ENCODE results near the gene COPZ2.
"Not testable (repeated sequence)": the region's sequence is repeated elsewhere in the genome, so short reads cannot be mapped to it uniquely, and the experiment has no call there.

The COPZ2 gene

DNA sequence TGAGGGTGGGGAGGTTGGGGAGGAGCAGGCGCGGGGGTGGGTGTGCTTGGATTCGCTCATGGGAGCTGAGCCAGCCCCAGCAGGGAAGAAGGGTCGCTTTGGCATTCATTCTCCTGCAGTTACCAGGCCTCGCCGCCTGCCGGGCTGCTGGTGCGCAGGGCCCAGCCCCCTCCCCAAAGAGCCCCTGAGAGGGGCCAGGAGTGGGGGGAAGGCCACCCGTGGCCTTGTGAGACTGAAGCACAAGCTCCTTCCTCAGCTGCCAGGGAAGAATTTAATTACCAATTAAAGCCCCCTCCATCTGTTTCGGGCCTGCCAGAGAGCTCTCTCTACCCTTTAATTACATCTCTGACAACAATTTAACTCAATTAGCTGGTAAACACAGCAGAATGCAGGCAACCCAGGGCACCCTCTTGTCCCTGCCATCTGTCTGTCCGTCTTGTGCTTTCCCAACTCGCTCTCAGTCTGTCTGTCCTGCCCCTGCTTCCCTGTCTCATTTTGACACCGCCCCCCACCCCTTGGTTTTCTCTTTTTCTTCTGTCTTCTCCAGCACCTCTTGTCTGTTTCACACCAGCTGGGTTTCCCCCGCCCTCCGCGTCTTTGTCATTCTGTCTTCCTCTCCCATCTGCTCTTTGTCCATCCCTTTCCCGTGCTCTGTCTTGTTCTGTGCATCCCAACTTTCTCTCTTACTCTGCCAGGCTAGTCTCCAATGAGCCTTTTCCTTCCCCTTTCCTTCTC is 34.0 kb downstream of the COPZ2 start:
- DNase-seq = no peak

DNA sequence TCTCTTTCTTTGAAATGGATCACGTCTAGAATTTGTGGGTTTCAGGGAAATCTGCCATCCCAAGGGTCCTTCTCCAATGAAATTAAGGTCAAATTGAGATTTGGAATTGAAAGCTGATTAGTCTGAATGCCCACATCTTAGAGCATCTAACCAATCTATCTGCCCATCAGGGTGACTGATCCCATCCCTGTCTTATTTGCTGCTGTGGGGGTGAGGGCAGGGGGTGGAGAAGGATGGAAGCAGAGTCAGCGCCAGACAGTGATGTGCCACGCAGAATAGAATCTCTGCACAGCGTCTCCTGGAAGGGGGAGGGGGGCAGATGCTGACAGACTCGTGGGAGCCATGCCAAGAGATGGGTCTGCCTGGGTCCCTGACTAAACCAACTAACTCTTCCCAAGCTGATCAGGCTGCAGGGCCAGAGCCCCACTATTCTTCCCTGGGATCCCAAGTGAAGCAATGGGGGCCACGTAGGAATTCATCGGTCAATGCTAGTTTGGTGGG is 34.6 kb downstream of the COPZ2 start:
- no peak for DNase-seq

DNA sequence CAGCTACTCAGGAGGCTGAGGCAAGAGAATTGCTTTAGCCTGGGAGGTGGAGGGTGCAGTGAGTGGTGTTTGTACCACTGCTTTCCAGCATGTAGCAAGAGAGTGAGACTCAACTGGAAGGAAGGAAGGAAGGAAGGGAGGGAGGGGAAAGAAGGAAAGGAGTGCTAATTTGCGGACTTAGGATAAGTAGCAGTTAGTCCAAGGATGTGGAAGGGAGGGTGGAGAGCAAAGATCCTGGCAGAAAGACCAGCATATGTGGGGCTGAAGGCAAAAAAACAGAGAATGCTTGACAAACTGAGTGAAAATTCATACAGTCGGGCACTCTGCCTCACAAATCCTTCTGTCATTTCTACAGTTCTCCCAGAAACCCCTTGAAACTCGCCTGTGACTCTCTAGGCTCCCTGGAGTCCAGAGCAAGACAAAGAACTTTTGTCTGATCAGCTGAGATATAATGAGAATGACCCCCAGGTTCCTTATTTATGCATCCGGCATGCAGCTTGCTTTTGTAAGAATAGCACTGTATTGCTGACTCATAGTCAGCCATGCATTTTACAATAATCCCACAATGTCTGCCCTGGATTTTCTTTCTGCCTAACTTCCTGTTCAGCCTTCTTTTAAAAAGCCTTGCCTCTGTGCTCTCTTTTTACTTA is 35.2 kb downstream of the COPZ2 start:
- no peak for DNase-seq

DNA sequence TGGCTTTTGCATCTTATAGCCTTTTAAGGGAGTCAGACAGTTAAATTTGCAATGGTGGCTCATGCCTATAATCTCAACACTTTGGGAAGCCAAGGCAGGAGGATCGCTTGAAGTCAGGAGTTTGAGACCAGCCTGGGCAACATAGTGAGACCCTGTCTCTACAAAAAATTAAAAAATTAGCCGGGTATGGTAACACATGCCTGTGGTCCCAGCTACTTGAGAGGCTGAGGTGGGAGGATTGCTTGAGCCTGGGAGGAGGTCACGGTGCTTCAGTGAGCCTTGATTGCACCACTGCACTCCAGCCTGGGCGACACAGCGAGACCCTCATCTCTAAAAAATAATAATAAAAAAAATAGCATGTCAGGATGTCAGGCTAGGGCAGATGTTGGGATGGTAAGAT is 35.9 kb downstream of the COPZ2 start:
- DNase-seq = not testable (repeated sequence)

DNA sequence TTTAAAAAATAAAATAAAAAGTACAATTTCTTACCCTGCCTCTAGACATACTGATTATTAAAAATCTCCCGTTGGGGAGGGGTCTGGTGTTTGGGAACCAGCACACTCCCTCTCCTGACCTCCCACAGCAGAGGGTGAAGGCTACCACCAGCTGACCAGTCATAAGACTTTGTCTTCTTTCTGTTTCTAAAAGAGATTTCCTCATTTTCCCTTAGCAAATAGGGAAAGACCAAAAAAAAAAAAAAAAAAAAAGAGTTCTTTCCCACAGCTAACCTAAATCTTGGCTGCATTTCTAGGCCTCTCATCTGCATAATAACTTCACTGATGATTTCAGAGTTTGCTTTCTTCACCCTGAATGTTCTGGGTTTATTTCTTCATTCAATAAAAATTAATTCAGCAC is 36.4 kb downstream of the COPZ2 start:
- DNase-seq = no peak

DNA sequence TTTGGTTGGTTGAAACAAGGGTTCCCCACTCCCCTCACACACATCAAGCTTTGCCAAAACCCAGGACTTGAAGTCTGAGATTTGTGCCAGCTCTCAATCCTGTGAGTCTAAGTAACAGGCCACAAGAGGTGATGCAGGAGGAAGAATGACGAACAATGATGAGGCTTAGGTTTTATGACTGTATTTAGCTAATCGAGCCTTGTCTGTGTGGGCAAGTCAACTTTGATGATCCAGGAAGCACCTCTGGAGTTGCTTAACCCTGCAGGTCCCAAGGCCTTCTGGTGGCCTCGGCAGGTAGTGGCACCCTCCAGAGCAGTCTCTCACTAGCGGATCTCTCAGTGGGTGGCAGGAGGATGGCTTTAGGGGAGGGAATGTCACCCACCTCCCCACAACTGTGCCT is 38.0 kb downstream of the COPZ2 start:
- no peak for DNase-seq

DNA sequence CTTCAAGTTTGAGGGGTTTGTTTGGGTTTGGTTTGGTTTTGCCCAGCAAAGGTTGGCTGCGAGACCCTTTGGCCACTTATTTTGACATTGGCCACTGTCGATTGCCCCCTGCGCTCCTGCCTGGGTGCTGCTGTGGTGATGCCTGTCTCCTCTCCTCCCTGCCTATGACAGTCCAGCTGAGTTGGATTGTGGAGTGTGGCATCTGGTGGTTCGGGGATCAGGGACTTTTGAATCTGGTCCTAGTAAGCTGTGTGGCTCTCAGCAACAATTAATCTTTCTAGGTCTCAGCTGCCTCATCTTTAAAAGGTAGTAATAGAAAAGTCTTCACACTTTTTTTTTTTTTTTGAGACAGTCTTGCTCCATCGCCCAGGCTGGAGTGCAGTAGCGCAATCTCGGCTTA is 39.6 kb downstream of the COPZ2 start:
- no peak for DNase-seq

DNA sequence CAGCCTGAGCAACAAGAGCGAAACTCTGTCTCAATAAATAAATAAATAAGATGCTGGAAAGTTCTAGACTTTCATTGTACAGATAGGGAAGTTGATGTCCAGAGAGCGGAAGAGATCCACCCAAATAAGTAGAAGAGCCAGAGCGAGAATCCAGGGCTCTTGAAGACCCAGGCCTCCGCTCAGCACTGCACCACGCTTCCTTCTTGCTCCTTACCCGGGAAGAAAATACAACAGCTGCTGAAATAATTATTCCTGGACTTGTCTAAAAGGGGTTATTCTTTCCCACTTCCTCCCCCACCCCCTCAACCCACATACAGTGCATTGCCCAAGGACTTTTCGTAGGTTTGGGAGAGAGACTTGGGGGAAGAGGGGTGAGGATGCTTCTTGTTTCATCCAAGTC is 40.0 kb downstream of the COPZ2 start:
- DNase-seq = no peak

DNA sequence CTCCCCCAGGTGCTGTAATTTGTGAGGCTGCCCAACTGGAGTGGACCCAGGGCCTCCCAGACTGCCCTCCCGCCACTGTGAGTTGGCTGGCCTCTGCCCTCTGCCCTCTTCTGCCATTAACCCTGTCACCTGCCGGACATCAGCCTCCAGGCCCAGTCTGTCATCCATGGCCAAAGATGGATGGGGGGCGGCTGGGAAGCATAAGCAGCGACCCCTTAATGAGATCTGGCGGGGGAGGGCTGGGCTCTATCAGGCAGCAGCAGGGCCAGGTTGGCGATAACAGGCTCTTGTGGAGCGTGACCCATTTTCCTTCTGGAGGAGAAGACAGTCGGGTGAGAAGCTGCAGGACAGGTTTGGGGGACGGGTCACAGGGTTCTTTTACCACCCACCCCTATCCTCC is 41.4 kb downstream of the COPZ2 start:
- no peak for DNase-seq

DNA sequence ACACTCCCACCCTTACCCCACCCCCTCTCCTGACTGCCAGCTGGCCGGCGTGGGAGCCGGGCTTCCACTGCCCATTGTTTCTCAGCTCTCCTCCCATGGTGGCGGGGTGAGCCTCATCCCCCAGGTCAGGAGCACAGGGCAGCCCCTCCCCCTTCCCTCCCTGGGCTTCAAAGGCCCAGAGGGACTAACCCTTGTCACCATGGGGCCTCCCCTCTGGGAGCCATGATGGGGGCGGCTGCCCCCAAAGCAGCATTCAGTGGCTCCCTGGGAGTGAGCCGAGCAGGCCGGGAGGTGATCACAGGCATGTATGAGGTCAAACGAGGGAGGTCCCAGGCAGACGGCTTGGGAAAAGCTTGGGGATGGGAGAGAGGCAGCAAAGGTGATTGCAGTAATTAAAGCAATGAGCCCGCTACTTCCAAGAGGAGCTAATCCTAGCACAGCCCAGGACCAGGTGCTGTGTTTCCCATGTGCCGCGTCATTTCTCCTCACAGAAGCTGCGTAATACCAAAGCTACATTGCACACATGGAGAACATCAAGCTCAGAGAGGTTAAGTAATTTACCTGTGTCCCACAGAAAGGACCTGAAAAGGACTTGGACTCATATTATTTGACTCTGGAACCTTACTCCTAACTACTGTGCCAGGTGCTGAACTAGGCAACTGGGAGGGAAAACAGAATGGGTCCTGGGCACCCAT is 42.2 kb downstream of the COPZ2 start:
- DNase-seq = no peak

DNA sequence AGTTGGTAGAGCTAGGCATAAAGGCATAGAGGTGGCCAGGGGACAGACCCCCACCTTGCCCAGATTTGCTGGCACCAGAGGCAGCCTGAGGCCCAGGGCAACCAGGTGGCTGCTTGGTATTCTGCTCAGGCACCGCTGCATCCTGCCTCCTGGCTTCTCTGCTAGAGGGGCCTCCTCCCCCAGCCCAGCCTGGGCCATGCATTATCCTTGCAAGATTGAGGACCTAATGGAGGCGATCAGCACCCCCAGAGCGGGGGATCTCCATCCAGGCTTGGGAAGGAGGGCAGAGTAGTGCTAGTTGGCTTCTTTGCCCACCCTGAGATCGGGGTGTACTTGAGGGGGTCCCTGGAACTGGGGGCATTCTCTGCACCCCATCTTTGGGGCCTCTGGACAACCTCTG is 42.9 kb downstream of the COPZ2 start:
- DNase-seq = no peak

DNA sequence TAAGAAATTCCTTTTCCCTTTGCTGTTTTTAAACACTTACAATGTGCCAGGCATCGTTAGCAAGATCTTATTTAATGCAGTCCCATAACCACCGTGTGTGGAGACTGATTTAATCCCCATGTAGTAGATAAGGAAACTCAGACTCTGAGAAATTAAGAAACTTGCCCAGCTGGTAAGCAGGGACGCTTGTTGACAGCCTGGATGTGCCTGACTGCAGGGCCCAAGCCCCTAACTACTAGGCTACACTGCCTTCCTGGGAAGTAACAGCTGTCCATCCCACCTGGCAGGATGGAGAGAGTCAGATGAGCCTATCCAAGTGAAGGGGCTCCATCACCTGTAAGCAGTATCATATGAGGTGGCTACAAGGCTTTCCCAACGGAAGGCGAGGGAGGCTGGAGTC is 43.6 kb downstream of the COPZ2 start:
- DNase-seq = no peak

DNA sequence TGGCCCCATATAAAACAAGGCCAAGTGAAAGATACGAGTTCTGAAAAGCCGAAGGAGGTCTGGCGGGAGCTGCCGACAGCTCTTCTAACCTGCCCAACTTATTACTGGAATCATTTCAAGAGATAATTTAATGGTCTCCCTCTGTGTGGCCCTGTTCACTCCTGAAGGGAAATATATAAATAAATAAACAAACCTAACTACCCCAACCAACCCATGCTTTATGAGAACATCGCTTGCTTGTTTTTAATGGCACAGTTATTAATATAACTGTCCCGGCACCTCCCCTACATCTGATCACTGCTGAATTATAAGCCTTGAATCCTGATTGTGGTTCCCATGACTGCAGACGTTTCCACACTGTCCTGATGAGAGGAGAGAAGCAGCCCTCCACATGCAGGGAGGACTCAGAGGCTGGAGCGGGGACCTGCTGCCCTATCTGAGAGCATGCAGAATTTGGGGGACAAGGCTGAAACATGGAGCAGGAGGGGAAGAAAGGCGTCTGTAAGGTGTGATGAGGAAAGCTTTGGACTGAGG is 44.5 kb downstream of the COPZ2 start:
- no peak for DNase-seq

DNA sequence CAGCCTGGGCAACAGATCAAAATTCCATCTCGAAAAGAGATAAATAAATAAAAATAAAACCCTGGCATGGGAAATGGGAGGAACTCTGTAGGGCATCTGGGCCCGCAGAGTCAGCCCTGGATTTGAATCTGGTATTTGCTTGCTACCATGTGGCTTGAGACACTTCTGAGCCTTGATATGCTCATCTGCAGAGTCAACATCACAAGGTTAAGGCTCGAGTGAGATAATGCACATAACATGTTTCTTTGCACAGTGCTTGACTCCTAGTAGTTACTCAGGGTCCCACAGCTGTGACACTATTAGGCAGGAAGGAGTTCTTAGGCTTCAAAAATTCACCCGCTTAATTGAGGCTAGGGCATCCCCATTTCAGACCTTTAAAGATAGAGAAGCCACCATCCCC is 45.4 kb downstream of the COPZ2 start:
- DNase-seq = no peak

DNA sequence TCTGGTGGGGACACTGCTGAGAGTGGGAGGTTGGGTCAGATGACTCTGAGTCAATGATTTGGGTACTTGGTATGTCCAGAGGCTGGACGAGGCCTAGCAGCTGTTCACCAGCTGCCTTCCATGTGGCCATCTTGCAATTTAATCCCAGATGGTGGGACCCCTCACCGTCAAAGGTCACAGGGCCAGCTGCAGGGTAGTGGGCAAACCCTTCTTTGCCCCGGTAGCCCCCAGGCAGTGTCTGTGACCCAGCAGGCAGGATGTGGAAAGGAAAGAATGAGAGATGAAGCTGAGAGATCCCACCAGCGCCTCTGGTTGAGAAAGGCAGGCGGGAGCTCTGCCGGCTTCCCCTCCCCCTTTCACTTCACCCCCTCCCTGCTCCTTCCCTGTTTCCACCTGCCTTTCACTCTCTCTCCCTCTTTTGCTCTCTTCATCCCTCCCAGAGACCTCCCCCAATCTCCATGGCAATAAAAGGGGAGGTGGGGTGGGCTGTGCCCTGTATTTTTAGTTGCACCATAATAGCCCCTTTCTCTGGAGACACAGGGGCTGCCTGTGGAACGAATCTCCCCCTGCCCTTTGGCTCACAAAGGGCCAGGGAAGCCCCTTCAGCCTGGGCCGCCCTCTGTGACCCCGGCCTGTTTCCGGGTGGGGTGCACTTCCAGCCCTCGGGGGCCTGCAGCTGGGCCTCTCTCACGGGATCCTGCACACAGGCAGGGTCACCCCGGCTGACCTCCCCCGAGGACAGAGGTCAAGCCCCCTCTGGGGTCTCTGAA is 46.5 kb downstream of the COPZ2 start:
- no peak for DNase-seq

DNA sequence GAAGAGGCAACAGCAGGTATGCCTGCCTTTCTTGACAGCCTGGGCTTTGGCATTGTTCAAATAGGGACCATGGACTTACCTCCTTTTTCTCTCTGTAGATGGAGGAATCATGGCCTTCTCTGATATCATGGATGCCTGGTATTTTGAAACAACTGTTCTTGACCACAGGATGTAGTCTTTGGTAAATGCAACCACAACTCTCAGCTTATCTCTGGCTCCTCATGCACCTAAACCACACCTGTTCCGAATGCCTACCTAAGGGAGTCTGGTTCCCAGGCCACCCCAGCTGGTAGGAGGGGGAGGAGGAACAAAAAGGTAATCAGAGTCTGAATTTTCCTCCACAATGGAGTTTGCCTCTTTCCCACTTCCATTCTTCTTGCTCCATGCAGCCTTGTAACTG is 47.9 kb downstream of the COPZ2 start:
- DNase-seq = no peak

DNA sequence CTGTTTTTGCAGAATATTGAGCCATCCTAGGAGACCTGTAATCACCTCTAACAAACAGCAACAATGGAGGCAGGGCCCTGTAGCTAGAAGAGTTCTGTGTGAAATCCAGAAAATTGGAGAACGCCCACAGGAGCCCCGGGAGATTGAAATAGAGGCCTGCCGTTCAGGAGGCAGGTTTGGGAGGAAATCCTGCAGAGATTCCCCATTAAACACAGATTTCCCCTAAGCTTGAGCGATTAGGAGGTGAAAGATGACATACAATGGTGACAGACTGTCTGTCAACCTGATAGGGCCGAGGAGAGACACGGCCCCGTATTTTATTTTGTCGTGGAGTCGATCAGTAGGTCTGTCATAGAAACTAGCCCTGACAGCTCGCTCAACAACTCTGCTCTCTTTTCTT is 48.4 kb downstream of the COPZ2 start:
- DNase-seq = no peak

DNA sequence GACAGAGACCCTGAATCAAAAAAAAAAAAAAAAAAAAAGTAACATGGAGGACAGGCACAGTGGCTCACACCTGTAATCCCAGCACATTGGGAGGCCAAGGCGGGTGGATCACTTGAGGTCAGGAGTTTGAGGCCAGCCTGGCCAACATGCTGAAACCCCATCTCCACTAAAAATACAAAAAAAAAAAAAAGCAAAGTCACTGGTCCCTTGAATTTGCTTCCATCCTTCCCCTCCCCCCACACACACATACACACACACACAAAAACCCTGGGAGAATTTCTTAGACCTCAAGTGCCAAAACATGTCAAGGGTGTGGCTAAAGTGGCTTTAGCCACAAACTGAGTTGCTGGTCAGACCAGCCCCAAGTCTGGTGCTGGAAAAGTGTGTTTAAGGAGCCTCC is 49.2 kb downstream of the COPZ2 start:
- DNase-seq = not testable (repeated sequence)

DNA sequence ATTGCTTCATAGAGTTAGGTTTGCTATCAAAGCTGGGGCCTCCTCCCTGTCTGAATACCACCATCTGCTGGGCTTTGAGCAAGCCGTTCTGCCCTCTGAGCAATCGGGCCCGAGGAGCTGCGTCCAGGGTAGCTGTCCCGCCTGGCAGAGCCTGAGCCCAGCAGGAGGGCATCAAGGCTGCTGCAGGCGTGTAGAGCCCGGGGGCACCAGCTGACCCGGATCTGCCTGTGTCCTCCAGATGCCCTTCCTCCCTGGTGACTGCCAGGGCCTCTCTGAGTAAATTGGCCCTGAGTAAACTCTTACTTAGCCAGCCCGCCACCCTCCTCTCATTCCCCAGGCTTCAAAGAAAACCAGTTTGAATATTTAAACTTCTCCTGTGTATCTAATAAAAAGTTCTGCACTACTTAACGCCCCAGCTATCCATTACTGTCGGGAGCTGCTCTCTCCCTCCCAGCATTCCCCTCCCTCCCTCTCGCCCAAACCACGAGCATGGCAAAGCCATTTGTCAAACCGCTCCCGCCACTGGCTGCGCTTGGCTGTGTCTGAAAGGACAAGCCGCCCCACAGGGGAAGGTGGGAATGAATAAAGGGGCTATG is 50.3 kb downstream of the COPZ2 start:
- peak in 1 of 2 donors; percentile 29 for DNase-seq

DNA sequence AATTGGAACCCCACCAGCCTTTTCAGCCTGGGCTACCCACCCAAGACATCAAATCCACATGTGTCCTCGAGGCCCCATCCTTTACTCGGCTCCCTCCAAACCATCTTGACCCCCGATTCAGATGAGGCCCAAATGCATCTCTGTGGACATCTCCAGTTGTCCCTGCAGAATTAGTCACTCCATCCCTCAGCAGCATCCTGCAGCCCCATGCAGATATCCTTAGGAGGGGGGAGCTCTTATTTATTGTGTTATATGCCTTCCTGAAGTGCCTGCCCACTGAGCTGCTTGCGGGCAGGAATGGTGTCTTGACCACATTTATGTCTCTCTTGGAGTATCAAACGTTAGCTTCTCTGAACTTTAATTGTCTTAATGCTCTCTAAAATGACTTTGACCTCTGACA is 51.1 kb downstream of the COPZ2 start:
- DNase-seq = no peak

DNA sequence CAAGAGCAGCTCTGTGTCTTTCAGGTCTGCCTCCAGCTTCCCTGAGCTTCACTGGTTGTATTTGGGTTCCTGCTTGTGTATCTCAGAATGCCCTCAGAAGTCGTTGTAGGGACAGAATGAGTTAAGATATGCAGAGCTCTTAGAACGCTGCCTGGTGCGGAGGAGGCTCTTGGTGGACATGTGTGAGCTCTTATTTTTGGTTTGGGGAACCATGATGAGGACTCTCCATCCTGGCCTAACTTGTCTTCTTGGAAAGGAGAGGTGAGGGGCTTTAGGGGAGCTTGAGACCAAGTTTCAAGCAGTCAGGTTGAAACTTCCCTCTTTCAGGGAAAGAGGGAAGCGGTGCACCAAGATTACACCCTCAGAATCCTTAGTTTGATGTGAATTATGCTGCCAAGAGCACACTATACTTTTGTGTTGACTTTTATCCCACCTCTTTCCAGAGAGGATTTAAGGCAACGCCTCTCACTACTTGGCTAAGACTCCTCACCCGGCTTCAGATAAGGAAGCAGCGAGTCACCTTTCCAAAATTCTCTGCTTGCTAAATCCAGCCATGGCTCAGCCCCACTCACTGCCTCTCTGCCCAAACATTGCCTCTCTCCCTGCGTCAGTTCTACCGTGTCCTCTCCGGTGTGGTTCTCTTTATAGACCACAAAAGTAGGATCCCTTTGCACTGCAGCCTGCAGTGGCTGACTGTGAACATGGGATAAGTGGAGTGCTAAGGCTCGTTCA is 53.9 kb downstream of the COPZ2 start:
- DNase-seq = no peak

All from hippocampal formation (tissue), 2 donors.